Karpas-422 (cell line): ENCODE measurements around the gene SCFD1. TPM values are rescaled to one million over a fixed set of nuclear protein-coding genes. Genes with fewer than 3 reads are reported as not detected.

Experiments
- DNase-seq: peaks from one replicate; pipeline ENCODE4 v3.0.0-alpha.2; 2015
- H2AFZ ChIP-seq: fragments of 200-600 bp; sonication (generic); 2 replicates; pipeline ENCODE4 v1.6.1; 2014; ENCODE audit warnings: antibody characterized with exemption, low read length, mixed read lengths
- H3K27ac ChIP-seq: fragments of 200-600 bp; sonication (generic); 2 replicates; pipeline ENCODE4 v1.5.1; 2014; ENCODE audit warnings: mild to moderate bottlenecking, low read length, moderate library complexity
- H3K27me3 ChIP-seq: fragments of 200-600 bp; sonication (generic); 2 replicates; pipeline ENCODE4 v1.6.1; 2014; ENCODE audit warnings: low read length, mixed read lengths
- H3K36me3 ChIP-seq: fragments of 200-600 bp; sonication (generic); 2 replicates; pipeline ENCODE4 v1.6.1; 2014; ENCODE audit warnings: low read length, mixed read lengths; ENCODE audit not compliant: insufficient read depth
- H3K4me1 ChIP-seq: fragments of 200-600 bp; sonication (generic); 2 replicates; pipeline ENCODE4 v1.6.1; 2014; ENCODE audit warnings: mild to moderate bottlenecking, low read length, mixed read lengths
- H3K4me2 ChIP-seq: fragments of 200-600 bp; sonication (generic); 2 replicates; pipeline ENCODE4 v1.6.1; 2014; ENCODE audit warnings: low read length, low read depth, mild to moderate bottlenecking; ENCODE audit not compliant: poor library complexity, severe bottlenecking
- H3K4me3 ChIP-seq: fragments of 200-600 bp; sonication (generic); 2 replicates; pipeline ENCODE4 v1.5.1; 2014; ENCODE audit warnings: mild to moderate bottlenecking, antibody characterized with exemption, low read length, mixed read lengths
- H3K79me2 ChIP-seq: fragments of 200-600 bp; sonication (generic); 2 replicates; pipeline ENCODE4 v1.6.1; 2014; ENCODE audit warnings: mild to moderate bottlenecking, low read length, mixed read lengths
- H3K9ac ChIP-seq: fragments of 200-600 bp; sonication (generic); 2 replicates; pipeline ENCODE4 v1.6.0; 2014; ENCODE audit warnings: low read length
- H3K9me2 ChIP-seq: fragments of 200-600 bp; sonication (generic), shearing (Covaris generic); replicated peaks from 2 replicates; pipeline ENCODE4 v1.6.0; 2014; ENCODE audit warnings: mild to moderate bottlenecking, low read length, moderate library complexity; ENCODE audit not compliant: insufficient read depth
- H3K9me3 ChIP-seq: fragments of 300-700, 200-600 bp; sonication (generic); 2 replicates; pipeline ENCODE4 v1.6.1; 2014; ENCODE audit warnings: low read length, mixed read lengths
- H4K20me1 ChIP-seq: fragments of 200-600 bp; sonication (generic); 2 replicates; pipeline ENCODE4 v1.6.1; 2014; ENCODE audit warnings: mild to moderate bottlenecking, antibody characterized with exemption, low read length, low read depth; ENCODE audit not compliant: insufficient read depth
- total RNA-seq: library from RNA; depleted of rRNA; stranded (reverse); fragments of >200 nt; shearing (Covaris generic); gene quantifications from 2 replicates; pipeline ENCODE4 v1.2.3, GENCODE V29; 2014; ENCODE audit warnings: low replicate concordance; rRNA removed

The SCFD1 gene
- total RNA-seq, 1 experiment from 2014 or later: 214 TPM

DNA sequence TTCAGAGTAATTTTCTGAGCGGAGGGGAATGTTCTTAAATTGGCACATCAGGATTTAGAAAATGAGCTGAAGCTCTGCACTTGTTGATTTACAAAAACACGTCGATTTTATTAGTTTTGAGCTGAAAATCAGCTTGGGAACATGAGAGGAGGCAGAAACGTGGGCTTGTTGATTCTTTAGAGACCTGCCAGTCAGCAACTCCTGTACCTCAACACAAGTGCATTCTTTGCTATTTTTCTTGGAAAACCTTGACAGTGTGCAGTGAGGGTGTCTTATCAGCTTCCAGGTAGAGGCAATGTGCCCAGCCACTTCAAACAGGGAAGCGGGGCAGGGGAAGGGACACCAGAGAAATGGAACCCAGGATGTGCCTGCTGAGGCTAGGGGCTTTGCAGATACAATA is 149.5 kb downstream of the SCFD1 start:
- Histone ChIP-seq H3K9ac (no peak overlapping the region), H3K4me1 (peaks cover 3% of the 10 kb centered on the region), H3K27me3 (no peaks in the 10 kb centered on the region), H3K79me2 (no peaks in the 10 kb centered on the region), H3K9me2 (no peaks in the 10 kb centered on the region), H3K9me3 (no peaks in the 10 kb centered on the region), H3K36me3 (no peaks in the 10 kb centered on the region), H3K4me3 (no peak overlapping the region), H2AFZ (no peak overlapping the region), H3K4me2 (no peak overlapping the region), H3K27ac (no peak overlapping the region), H4K20me1 (no peaks in the 10 kb centered on the region)
- DNase-seq: no peak

DNA sequence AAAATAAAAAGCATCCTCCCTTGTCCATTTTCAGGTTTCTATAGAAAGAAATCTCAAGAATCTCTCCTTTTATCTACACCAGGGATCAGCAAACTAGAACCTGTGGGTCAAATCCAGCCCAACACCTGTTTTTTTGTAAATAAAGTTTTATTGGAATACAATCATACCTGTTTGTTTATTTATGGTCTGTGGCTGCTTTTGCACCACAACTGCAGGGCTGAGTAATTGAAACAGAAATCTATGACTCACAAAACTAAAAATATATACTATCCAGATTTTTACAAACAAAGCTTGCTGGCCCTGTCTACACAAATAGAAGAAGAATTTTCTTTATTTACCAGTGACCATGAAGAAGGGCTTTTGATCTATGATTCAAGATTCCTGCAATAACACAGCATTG is 157.1 kb downstream of the SCFD1 start:
- no peaks in the 10 kb centered on the region for H3K9me3 ChIP-seq
- no peaks in the 10 kb centered on the region for H3K79me2 ChIP-seq
- no peaks in the 10 kb centered on the region for H3K36me3 ChIP-seq
- H3K4me2 ChIP-seq: no peak overlapping the region
- H3K27me3 ChIP-seq: no peaks in the 10 kb centered on the region
- no peak overlapping the region for H2AFZ ChIP-seq
- H3K9me2 ChIP-seq: no peaks in the 10 kb centered on the region
- H3K4me3 ChIP-seq: no peak overlapping the region
- no peak for DNase-seq
- H3K27ac ChIP-seq: no peak overlapping the region
- no peaks in the 10 kb centered on the region for H4K20me1 ChIP-seq
- no peak overlapping the region for H3K9ac ChIP-seq
- no peaks in the 10 kb centered on the region for H3K4me1 ChIP-seq

Other genes starting within 250 kb of the SCFD1 start
- gene G2E3, start 63.2 kb upstream of the SCFD1 start, total RNA-seq: 23.5 and 54.3 TPM in 2 replicates